ENCODE results near the gene D2HGDH. TPM values are rescaled to one million over a fixed set of nuclear protein-coding genes. Genes with fewer than 3 reads are reported as not detected.

D2HGDH gene
- total and polyA plus RNA-seq, 2 of the 8 experiments (the other 6 are each of a cell fraction or from before 2014, with no cell fraction given), result 3.4 to 8.1 TPM

DNA sequence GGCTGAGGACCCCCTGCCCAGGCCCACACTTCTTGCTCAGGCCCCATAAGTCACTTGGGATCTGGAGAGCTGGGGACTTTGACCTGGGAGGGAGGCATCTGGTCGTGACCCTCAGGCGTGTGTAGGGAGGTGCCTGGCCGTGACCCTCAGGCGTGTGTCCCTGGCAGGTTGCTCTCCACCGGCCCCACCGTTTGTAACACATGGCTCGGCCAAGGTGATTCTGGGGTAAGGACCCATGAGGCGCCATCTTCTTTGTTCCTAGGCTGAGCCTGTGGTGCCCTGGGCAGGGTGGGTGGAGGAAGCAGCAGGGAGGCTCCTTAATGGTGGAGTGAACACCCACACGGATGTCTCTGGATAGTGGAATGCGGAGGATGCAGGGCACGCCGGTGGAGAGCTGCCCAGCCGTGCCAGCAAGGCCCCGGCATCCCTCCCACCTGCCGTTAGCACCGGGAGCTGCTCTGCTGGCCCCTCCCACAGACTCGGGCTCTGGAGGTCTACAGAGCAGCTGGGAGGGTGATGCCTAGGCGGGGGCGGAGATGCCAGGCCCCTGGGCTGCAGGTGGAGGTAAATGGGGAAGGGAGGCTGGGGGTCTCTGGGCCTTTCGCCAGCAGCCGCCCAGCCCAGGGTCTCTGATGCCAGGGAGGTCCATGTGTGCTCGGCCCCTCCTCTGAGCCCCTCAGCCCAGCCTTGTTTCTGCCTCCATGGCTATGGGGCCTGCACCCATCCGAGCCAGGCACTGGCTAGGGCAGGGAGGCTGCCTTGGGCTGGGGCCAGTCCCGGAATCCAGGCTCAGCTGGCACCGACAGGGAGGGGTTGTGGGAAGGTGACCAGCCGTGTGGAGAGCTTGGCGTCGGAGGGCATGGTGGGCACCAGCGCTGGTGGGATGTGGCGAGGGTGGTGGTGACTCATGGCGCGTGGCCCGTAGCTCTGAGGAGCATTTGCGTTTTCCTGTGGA is 41.1 kb downstream of the D2HGDH start (continued):
- TF ChIP-seq CHD7 (IDR thresholded peaks at IDR 0.05; ENCODE audit: insufficient replicate concordance, low read length) (no peak), POLR2AphosphoS5 (IDR thresholded peaks at IDR 0.05; ENCODE audit: low read depth, low read length) (no peak), RBBP5 (IDR thresholded peaks at IDR 0.05; ENCODE audit: borderline replicate concordance, low read depth, low read length) (no peak), TEAD4 (IDR thresholded peaks at IDR 0.05; ENCODE audit: low read depth, low read length) (no peak)
- TF ChIP-seq, protein P1, sequence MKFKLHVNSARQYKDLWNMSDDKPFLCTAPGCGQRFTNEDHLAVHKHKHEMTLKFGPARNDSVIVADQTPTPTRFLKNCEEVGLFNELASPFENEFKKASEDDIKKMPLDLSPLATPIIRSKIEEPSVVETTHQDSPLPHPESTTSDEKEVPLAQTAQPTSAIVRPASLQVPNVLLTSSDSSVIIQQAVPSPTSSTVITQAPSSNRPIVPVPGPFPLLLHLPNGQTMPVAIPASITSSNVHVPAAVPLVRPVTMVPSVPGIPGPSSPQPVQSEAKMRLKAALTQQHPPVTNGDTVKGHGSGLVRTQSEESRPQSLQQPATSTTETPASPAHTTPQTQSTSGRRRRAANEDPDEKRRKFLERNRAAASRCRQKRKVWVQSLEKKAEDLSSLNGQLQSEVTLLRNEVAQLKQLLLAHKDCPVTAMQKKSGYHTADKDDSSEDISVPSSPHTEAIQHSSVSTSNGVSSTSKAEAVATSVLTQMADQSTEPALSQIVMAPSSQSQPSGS (IDR thresholded peaks at IDR 0.05; ENCODE audit: low read length), result no peak
